Measurements from ENCODE around the gene DCLK1. TPM values are rescaled to one million over a fixed set of nuclear protein-coding genes. Genes with fewer than 3 reads are reported as not detected.

DCLK1 gene
- total and polyA plus RNA-seq, 10 of the 15 experiments (the other 5 are each of a cell fraction or from before 2014, with no cell fraction given) = not detected

DNA sequence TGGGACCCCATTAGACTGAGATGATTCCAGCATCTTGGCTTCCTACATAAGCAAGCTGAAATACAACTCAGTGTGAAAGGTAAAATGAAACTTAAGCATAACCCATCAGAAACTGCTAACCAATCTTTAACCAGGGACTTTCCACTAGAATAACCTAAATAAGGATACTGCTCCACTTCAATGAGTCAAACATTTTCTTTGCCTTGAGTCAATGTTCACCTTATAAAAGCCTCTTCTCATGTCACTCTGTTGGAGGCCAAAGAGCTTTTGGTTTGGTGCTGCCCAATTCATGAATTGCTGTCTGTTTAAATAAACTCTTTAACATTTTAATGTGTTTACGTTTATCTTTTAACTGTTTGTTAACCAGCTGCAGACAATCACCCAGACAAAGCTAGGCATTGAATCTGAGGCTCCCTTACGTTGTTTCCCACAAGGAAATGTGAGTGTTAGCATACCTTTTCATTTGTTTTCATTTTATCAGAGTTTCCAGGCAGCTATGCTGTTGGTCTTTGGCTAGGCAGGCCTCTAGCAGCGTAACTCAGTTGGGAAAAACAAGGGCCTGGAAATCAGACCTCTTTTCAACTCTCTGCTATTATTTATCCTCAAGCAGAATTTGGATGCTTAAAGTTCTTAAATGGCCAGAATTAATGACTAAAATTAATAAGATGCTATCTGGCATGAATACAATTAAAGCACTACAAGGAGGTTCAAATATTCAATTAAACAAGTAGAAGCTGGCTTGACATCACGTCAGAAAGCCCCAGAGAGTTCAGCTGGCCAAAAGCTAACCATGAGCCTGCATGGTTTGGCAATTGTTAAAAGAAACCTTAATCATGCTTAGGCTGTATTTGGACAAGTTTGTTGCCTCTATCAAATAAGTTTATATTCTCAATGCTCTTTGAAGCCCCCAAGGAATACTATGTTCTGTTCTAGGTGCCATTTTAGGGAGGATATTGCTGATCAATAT lies 200.2 kb downstream of the DCLK1 start (continued):
- TF ChIP-seq NRF1 (conservative IDR thresholded peaks at IDR 0.05; ENCODE audit: low read depth, low read length) (no peak), CBX3 (IDR thresholded peaks at IDR 0.05; ENCODE audit: borderline replicate concordance, low read depth) (no peak), IKZF2 (IDR thresholded peaks at IDR 0.05) (0 out of 4 replicates have a peak, but pooled peaks of 1 of the 2 experiments have one; percentile 20), NBN (IDR thresholded peaks at IDR 0.05) (no peak), RAD21 (IDR thresholded peaks at IDR 0.05; ENCODE audit: insufficient read depth, low read depth, low read length) (no peak), MEF2B (IDR thresholded peaks at IDR 0.05; ENCODE audit: partially characterized antibody, poor library complexity, severe bottlenecking) (peak; percentile 30), RBBP5 (conservative IDR thresholded peaks at IDR 0.05) (no peak), ZBED1 (IDR thresholded peaks at IDR 0.05; ENCODE audit: borderline replicate concordance) (no peak), ZNF622 (IDR thresholded peaks at IDR 0.05) (no peak), PKNOX1 (IDR thresholded peaks at IDR 0.05) (0 out of 2 replicates have a peak, but pooled peaks have one; percentile 13), WRNIP1 (IDR thresholded peaks at IDR 0.05; ENCODE audit: borderline replicate concordance, low read depth, low read length) (no peak), IKZF1 (conservative IDR thresholded peaks at IDR 0.05) (no peak)
- TF ChIP-seq, protein P1, sequence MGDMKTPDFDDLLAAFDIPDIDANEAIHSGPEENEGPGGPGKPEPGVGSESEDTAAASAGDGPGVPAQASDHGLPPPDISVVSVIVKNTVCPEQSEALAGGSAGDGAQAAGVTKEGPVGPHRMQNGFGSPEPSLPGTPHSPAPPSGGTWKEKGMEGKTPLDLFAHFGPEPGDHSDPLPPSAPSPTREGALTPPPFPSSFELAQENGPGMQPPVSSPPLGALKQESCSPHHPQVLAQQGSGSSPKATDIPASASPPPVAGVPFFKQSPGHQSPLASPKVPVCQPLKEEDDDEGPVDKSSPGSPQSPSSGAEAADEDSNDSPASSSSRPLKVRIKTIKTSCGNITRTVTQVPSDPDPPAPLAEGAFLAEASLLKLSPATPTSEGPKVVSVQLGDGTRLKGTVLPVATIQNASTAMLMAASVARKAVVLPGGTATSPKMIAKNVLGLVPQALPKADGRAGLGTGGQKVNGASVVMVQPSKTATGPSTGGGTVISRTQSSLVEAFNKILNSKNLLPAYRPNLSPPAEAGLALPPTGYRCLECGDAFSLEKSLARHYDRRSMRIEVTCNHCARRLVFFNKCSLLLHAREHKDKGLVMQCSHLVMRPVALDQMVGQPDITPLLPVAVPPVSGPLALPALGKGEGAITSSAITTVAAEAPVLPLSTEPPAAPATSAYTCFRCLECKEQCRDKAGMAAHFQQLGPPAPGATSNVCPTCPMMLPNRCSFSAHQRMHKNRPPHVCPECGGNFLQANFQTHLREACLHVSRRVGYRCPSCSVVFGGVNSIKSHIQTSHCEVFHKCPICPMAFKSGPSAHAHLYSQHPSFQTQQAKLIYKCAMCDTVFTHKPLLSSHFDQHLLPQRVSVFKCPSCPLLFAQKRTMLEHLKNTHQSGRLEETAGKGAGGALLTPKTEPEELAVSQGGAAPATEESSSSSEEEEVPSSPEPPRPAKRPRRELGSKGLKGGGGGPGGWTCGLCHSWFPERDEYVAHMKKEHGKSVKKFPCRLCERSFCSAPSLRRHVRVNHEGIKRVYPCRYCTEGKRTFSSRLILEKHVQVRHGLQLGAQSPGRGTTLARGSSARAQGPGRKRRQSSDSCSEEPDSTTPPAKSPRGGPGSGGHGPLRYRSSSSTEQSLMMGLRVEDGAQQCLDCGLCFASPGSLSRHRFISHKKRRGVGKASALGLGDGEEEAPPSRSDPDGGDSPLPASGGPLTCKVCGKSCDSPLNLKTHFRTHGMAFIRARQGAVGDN (IDR thresholded peaks at IDR 0.05) = no peak
- TF ChIP-seq, protein P2, sequence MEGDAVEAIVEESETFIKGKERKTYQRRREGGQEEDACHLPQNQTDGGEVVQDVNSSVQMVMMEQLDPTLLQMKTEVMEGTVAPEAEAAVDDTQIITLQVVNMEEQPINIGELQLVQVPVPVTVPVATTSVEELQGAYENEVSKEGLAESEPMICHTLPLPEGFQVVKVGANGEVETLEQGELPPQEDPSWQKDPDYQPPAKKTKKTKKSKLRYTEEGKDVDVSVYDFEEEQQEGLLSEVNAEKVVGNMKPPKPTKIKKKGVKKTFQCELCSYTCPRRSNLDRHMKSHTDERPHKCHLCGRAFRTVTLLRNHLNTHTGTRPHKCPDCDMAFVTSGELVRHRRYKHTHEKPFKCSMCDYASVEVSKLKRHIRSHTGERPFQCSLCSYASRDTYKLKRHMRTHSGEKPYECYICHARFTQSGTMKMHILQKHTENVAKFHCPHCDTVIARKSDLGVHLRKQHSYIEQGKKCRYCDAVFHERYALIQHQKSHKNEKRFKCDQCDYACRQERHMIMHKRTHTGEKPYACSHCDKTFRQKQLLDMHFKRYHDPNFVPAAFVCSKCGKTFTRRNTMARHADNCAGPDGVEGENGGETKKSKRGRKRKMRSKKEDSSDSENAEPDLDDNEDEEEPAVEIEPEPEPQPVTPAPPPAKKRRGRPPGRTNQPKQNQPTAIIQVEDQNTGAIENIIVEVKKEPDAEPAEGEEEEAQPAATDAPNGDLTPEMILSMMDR (IDR thresholded peaks at IDR 0.05 in 2 of 3, conservative IDR thresholded peaks at IDR 0.05 in 1 of 3; ENCODE audit: control insufficient read depth in 2 of 3, extremely low read depth in 1 of 3, insufficient read depth in 1 of 3, low read depth in 3 of 3, low read length in 3 of 3) = no peak
